Activated naive CD8-positive, alpha-beta T cell treated with anti-CD3 and anti-CD28 coated beads for 36 hours (primary cell): ENCODE measurements around the gene DHCR24. TPM values are rescaled to one million over a fixed set of nuclear protein-coding genes. Genes with fewer than 3 reads are reported as not detected.
"Not testable (repeated sequence)": the region's sequence is repeated elsewhere in the genome, so short reads cannot be mapped to it uniquely, and the experiment has no call there.

Experiments
- DNase-seq: peaks from one replicate; pipeline ENCODE4 v3.0.0; 2021
- H3K27ac Mint-ChIP-seq: one replicate; pipeline ENCODE4 v1.8.0; 2022; ENCODE audit warnings: mild to moderate bottlenecking, moderate library complexity, mixed read lengths
- H3K27me3 Mint-ChIP-seq: one replicate; pipeline ENCODE4 v1.8.0; 2022; ENCODE audit warnings: mild to moderate bottlenecking, mixed read lengths
- H3K36me3 Mint-ChIP-seq: one replicate; pipeline ENCODE4 v1.8.0; 2021; ENCODE audit warnings: mild to moderate bottlenecking, mixed read lengths
- H3K4me1 Mint-ChIP-seq: one replicate; pipeline ENCODE4 v1.8.0; 2021; ENCODE audit warnings: mixed read lengths
- H3K4me3 Mint-ChIP-seq: one replicate; pipeline ENCODE4 v1.8.0; 2022; ENCODE audit warnings: mild to moderate bottlenecking, moderate library complexity, mixed read lengths
- H3K9me3 Mint-ChIP-seq: one replicate; pipeline ENCODE4 v1.8.0; 2022; ENCODE audit warnings: mixed read lengths
- total RNA-seq, 2 experiments: library from RNA; stranded (reverse); gene quantifications; one replicate each; pipeline ENCODE4 v1.2.3, GENCODE V29; 2021

Gene DHCR24
- total RNA-seq = 10 to 100 TPM; 66.1 to 69.4 TPM

GRCh38 chr1:54886724-54887664 lies at the start of gene DHCR24:
DHCR24 (minus strand) TSS chr1:54887195; CDS start chr1:54887119, 76 bp downstream.
- peaks cover 28% of the 10 kb centered on the region for H3K36me3 Mint-ChIP-seq
- H3K9me3 Mint-ChIP-seq = no peaks in the 10 kb centered on the region
- H3K4me3 Mint-ChIP-seq = peak within 1 kb of the TSS; percentile 92
- peak; percentile 89 for DNase-seq
- peak within 1 kb of the TSS; percentile 90 for H3K27ac Mint-ChIP-seq
- peaks cover 34% of the 10 kb centered on the region for H3K27me3 Mint-ChIP-seq
- peaks cover 20% of the 10 kb centered on the region for H3K4me1 Mint-ChIP-seq

- DNase-seq = no peak
- Mint-ChIP-seq H3K9me3 (peaks cover 4% of the 10 kb centered on the region), H3K4me3 (no peak overlapping the region), H3K27me3 (peaks cover 29% of the 10 kb centered on the region), H3K36me3 (no peaks in the 10 kb centered on the region), H3K4me1 (peaks cover 11% of the 10 kb centered on the region), H3K27ac (no peak overlapping the region)
Observed at GRCh38 chr1:54936791-54937190, 49.8 kb upstream of the DHCR24 start.

- Mint-ChIP-seq H3K9me3 (peaks cover 7% of the 10 kb centered on the region), H3K27me3 (peaks cover 29% of the 10 kb centered on the region), H3K27ac (no peak overlapping the region), H3K4me3 (no peak overlapping the region), H3K4me1 (peaks cover 10% of the 10 kb centered on the region), H3K36me3 (no peaks in the 10 kb centered on the region)
- DNase-seq = no peak
Observed at GRCh38 chr1:54934869-54935268, 47.9 kb upstream of the DHCR24 start.

- not testable (repeated sequence) for H3K4me1 Mint-ChIP-seq, H3K9me3 Mint-ChIP-seq, H3K27ac Mint-ChIP-seq, DNase-seq, H3K36me3 Mint-ChIP-seq, H3K4me3 Mint-ChIP-seq
- peaks cover 29% of the 10 kb centered on the region for H3K27me3 Mint-ChIP-seq
Observed at GRCh38 chr1:54934081-54934480, 47.1 kb upstream of the DHCR24 start.

GRCh38 chr1:54931275-54931840 lies 44.4 kb upstream of the DHCR24 start:
- Mint-ChIP-seq H3K4me1 (no peaks in the 10 kb centered on the region), H3K36me3 (no peaks in the 10 kb centered on the region), H3K27me3 (peaks cover 20% of the 10 kb centered on the region), H3K27ac (no peak overlapping the region), H3K9me3 (peaks cover 7% of the 10 kb centered on the region), H3K4me3 (no peak overlapping the region)
- DNase-seq = no peak

GRCh38 chr1:54929700-54930099 lies 42.7 kb upstream of the DHCR24 start:
- Mint-ChIP-seq H3K4me1 (no peaks in the 10 kb centered on the region), H3K4me3 (no peak overlapping the region), H3K27me3 (peaks cover 12% of the 10 kb centered on the region), H3K9me3 (peaks cover 7% of the 10 kb centered on the region), H3K27ac (no peak overlapping the region), H3K36me3 (no peaks in the 10 kb centered on the region)
- DNase-seq = no peak

GRCh38 chr1:54928327-54928726 lies 41.3 kb upstream of the DHCR24 start:
- Mint-ChIP-seq H3K4me3 (no peak overlapping the region), H3K27me3 (peaks cover 11% of the 10 kb centered on the region), H3K36me3 (peaks cover 3% of the 10 kb centered on the region), H3K27ac (no peak overlapping the region), H3K4me1 (no peaks in the 10 kb centered on the region), H3K9me3 (peaks cover 4% of the 10 kb centered on the region)
- DNase-seq = no peak

- DNase-seq = no peak
- H3K36me3 Mint-ChIP-seq = peaks cover 3% of the 10 kb centered on the region
Observed at GRCh38 chr1:54927472-54928240, 40.7 kb upstream of the DHCR24 start.

GRCh38 chr1:54926970-54927369 lies 40.0 kb upstream of the DHCR24 start:
- Mint-ChIP-seq H3K27me3 (peaks cover 3% of the 10 kb centered on the region), H3K27ac (no peak overlapping the region), H3K4me3 (no peak overlapping the region), H3K36me3 (peaks cover 3% of the 10 kb centered on the region), H3K9me3 (peaks cover 4% of the 10 kb centered on the region), H3K4me1 (no peaks in the 10 kb centered on the region)
- DNase-seq = no peak

More at GRCh38 chr1:54927472-54928240, 40.7 kb upstream of the DHCR24 start:
- peaks cover 7% of the 10 kb centered on the region for H3K27me3 Mint-ChIP-seq
- H3K4me1 Mint-ChIP-seq = no peaks in the 10 kb centered on the region
- no peak overlapping the region for H3K27ac Mint-ChIP-seq
- peaks cover 4% of the 10 kb centered on the region for H3K9me3 Mint-ChIP-seq
- H3K4me3 Mint-ChIP-seq = no peak overlapping the region

GRCh38 chr1:54922921-54923421 lies 36.0 kb upstream of the DHCR24 start:
- peaks cover 3% of the 10 kb centered on the region for H3K36me3 Mint-ChIP-seq
- peaks cover 3% of the 10 kb centered on the region for H3K27me3 Mint-ChIP-seq
- no peak for DNase-seq
- no peaks in the 10 kb centered on the region for H3K9me3 Mint-ChIP-seq
- H3K4me3 Mint-ChIP-seq = no peak overlapping the region
- no peak overlapping the region for H3K27ac Mint-ChIP-seq
- no peaks in the 10 kb centered on the region for H3K4me1 Mint-ChIP-seq

- no peaks in the 10 kb centered on the region for H3K4me1 Mint-ChIP-seq
- H3K27me3 Mint-ChIP-seq = peaks cover 3% of the 10 kb centered on the region
- H3K4me3 Mint-ChIP-seq = no peak overlapping the region
Observed at GRCh38 chr1:54922040-54922761, 35.2 kb upstream of the DHCR24 start.

GRCh38 chr1:54919367-54920359 lies 32.7 kb upstream of the DHCR24 start:
- peaks cover 3% of the 10 kb centered on the region for H3K27me3 Mint-ChIP-seq
- no peaks in the 10 kb centered on the region for H3K9me3 Mint-ChIP-seq
- no peak overlapping the region for H3K4me3 Mint-ChIP-seq
- peaks cover 3% of the 10 kb centered on the region for H3K36me3 Mint-ChIP-seq
- no peak overlapping the region for H3K27ac Mint-ChIP-seq
- DNase-seq = no peak
- H3K4me1 Mint-ChIP-seq = no peaks in the 10 kb centered on the region

More at GRCh38 chr1:54922040-54922761, 35.2 kb upstream of the DHCR24 start:
- H3K9me3 Mint-ChIP-seq = no peaks in the 10 kb centered on the region
- peaks cover 3% of the 10 kb centered on the region for H3K36me3 Mint-ChIP-seq
- DNase-seq = no peak
- no peak overlapping the region for H3K27ac Mint-ChIP-seq

GRCh38 chr1:54911076-54911475 lies 24.1 kb upstream of the DHCR24 start:
- H3K27ac Mint-ChIP-seq, H3K36me3 Mint-ChIP-seq, H3K9me3 Mint-ChIP-seq, H3K27me3 Mint-ChIP-seq, DNase-seq, H3K4me1 Mint-ChIP-seq, H3K4me3 Mint-ChIP-seq: not testable (repeated sequence)
